ENCODE results near the gene ARMC9. TPM values are rescaled to one million over a fixed set of nuclear protein-coding genes. Genes with fewer than 3 reads are reported as not detected.
"Not testable (repeated sequence)": the region's sequence is repeated elsewhere in the genome, so short reads cannot be mapped to it uniquely, and the experiment has no call there.

Gene ARMC9
- total RNA-seq, 4 donors from 2014 or later = 6.5 to 11.5 (median 9.3) TPM

DNA sequence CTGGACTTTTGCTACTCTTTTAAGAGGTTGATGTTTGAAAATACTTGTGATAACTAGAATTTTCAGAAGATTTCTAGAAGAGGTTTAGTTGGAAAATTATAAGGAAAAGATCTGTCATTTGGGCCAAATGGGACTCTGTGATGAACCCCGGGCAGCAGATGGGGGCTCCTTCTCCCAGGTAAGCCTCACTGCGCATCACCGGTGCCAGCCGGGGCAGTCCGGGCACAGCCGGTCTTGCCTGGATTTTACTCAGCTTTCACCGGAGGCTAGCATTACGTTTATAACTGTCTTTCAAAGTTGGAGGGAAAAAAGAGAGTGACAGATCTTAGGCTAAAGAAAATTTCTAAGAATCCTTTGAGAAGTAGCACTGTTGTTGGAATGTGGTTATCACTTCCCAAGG lies 99.7 kb downstream of the ARMC9 start:
- 94% methylated on average over 8 of the region's 8 CpGs for WGBS
- TF ChIP-seq POLR2A (IDR thresholded peaks at IDR 0.05) (no peak), POLR2AphosphoS5 (IDR thresholded peaks at IDR 0.05) (no peak)
- TF ChIP-seq, protein P1, sequence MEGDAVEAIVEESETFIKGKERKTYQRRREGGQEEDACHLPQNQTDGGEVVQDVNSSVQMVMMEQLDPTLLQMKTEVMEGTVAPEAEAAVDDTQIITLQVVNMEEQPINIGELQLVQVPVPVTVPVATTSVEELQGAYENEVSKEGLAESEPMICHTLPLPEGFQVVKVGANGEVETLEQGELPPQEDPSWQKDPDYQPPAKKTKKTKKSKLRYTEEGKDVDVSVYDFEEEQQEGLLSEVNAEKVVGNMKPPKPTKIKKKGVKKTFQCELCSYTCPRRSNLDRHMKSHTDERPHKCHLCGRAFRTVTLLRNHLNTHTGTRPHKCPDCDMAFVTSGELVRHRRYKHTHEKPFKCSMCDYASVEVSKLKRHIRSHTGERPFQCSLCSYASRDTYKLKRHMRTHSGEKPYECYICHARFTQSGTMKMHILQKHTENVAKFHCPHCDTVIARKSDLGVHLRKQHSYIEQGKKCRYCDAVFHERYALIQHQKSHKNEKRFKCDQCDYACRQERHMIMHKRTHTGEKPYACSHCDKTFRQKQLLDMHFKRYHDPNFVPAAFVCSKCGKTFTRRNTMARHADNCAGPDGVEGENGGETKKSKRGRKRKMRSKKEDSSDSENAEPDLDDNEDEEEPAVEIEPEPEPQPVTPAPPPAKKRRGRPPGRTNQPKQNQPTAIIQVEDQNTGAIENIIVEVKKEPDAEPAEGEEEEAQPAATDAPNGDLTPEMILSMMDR (IDR thresholded peaks at IDR 0.05) = no peak

DNA sequence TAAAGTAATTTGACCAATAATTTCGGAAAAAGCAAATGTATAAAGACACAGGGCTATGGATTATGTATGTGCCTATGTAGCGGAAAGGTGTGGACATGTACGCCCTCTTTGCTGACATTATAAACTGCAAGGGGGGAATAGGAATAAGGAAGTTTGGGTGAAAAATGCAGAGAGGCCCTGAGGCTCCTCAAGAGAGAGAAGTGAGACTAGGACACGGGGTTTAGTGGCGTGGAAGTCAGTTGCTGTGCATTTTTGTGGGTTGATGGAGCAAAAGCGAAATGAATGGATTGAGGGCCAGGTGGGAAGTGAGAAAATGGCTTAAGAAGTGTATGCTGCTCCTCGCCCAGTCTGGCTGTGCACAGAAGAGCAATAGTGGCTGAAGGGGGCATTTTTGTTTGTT lies 100.8 kb downstream of the ARMC9 start:
- Histone ChIP-seq H3K9me3 (no peaks in the 10 kb centered on the region), H3K27me3 (no peaks in the 10 kb centered on the region), H3K4me3 (no peak overlapping the region), H3K4me1 (no peaks in the 10 kb centered on the region), H3K36me3 (peaks cover 2% of the 10 kb centered on the region), H3K27ac (no peak overlapping the region)
- WGBS = 82% methylated on average over 7 of the region's 7 CpGs
- no peak for DNase-seq (ENCODE audit: low spot score in 2 of 2)
- TF ChIP-seq POLR2AphosphoS5 (IDR thresholded peaks at IDR 0.05) (no peak), POLR2A (IDR thresholded peaks at IDR 0.05) (no peak), EP300 (IDR thresholded peaks at IDR 0.05) (no peak)
- TF ChIP-seq, protein P1 (IDR thresholded peaks at IDR 0.05) = no peak

More for the DNA sequence above, 99.7 kb downstream of the ARMC9 start:
- H3K27me3 ChIP-seq = no peaks in the 10 kb centered on the region
- H3K4me3 ChIP-seq = no peak overlapping the region
- H3K36me3 ChIP-seq = peaks cover 5% of the 10 kb centered on the region
- no peaks in the 10 kb centered on the region for H3K4me1 ChIP-seq
- H3K27ac ChIP-seq = no peak overlapping the region
- no peaks in the 10 kb centered on the region for H3K9me3 ChIP-seq
- DNase-seq (ENCODE audit: low spot score in 2 of 2) = no peak

DNA sequence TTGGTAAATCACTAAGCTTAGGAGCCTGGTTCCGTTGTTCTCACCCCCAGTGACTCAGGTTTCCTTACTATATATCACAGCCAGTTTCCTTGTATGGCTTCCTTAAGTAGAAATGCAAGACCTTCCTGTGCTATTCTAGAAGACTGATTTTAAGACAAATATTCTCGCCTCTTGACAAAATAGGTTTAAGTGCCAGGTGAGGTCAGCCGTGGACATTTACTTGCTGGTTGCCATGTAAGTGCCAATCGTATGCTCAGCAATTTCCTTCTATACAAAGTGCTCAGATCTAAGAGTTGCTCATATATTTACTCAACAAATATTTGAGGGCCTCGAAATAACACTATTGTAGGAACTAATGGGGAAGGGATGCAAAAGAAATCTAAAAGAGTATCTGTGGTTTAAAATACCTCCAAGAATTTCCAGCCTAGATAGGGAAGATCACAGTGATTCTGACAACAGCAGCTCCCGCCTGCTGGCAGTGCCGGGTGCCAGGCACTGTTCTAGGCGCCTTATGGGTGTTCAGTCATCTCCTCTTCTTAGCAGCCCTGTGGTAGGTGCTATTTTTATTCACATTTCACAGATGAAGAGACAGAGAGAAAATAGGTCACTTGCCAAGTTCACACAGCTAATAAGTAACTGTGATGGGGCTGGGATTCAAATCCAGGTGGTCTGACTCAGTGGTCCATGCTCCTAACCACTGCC lies 101.7 kb downstream of the ARMC9 start:
- Histone ChIP-seq H3K27ac (no peak overlapping the region), H3K4me1 (no peaks in the 10 kb centered on the region), H3K4me3 (no peak overlapping the region), H3K36me3 (peaks cover 2% of the 10 kb centered on the region), H3K9me3 (no peaks in the 10 kb centered on the region), H3K27me3 (no peaks in the 10 kb centered on the region)
- no peak for DNase-seq (ENCODE audit: low spot score in 2 of 2)
- TF ChIP-seq POLR2A (IDR thresholded peaks at IDR 0.05) (no peak), POLR2AphosphoS5 (IDR thresholded peaks at IDR 0.05) (no peak), EP300 (IDR thresholded peaks at IDR 0.05) (no peak)
- TF ChIP-seq, protein P1 (IDR thresholded peaks at IDR 0.05) = no peak
- 76% methylated on average over 8 of the region's 8 CpGs for WGBS

DNA sequence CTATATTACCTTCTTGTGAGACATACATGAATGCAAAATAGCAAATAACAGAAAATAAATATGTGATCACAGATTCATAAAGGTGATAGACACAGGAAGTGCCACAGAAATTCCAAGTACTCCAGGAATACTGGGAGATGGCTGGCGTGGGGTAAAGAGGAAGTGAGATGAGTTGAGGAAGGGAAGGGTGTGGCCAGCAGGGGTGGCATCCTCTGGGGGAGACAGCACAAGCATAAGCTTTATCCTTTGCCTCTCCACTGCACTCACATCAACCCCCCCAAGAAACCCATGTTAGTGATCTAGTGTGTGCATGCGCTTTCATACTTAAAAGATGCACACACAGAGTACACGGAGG lies 102.3 kb downstream of the ARMC9 start:
- Histone ChIP-seq H3K4me1 (no peaks in the 10 kb centered on the region), H3K27ac (no peak overlapping the region), H3K27me3 (no peaks in the 10 kb centered on the region), H3K4me3 (no peak overlapping the region), H3K36me3 (peaks cover 2% of the 10 kb centered on the region), H3K9me3 (no peaks in the 10 kb centered on the region)
- 85% methylated on average over 3 of the region's 3 CpGs for WGBS
- no peak for DNase-seq (ENCODE audit: low spot score in 2 of 2)
- TF ChIP-seq POLR2AphosphoS5 (IDR thresholded peaks at IDR 0.05) (no peak), POLR2A (IDR thresholded peaks at IDR 0.05) (no peak), EP300 (IDR thresholded peaks at IDR 0.05) (no peak)
- TF ChIP-seq, protein P1 (IDR thresholded peaks at IDR 0.05) = no peak

DNA sequence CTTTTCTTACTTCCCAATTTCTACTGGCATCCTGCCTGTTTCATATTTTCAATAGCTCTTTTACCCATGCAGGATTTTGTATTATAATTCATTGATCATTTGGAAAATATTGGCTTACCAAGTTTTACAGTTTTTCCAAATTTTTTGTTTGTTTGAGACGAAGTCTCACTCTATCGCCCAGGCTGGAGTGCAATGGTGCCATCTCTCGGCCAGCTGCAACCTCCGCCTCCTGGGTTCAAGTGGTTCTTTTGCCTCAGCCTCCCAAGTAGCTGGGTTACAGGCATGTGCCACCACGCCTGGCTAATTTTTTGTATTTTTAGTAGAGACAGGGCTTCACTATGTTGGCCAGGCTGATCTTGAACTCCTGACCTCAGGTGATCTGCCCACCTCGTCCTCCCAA lies 105.8 kb downstream of the ARMC9 start:
- H3K9me3 ChIP-seq; H3K4me1 ChIP-seq; H3K27ac ChIP-seq; H3K36me3 ChIP-seq; DNase-seq (ENCODE audit: low spot score in 2 of 2); H3K27me3 ChIP-seq; H3K4me3 ChIP-seq: not testable (repeated sequence)
- 95% methylated on average over 6 of the region's 6 CpGs for WGBS

DNA sequence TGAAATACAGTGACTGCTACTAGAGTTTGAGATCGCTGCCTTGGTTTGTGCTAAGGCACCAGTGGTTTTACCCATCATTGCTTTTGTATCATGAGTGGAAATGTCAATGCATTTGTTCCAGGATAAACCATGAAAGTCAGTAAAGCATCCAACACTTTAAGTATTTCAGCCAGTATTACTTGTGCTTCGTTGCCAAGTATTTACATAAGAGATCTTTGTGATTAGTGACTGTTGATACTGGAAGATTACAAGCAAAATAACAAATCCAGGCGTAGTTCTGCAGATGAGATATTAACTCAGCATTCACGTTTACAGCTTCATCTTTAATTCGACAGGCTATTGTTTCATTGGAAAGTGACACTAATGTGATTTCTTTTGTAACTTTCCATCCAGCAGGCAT lies 106.8 kb downstream of the ARMC9 start:
- Histone ChIP-seq H3K27ac (no peak overlapping the region), H3K4me3 (no peak overlapping the region), H3K9me3 (no peaks in the 10 kb centered on the region), H3K4me1 (no peaks in the 10 kb centered on the region), H3K27me3 (no peaks in the 10 kb centered on the region), H3K36me3 (peaks cover 2% of the 10 kb centered on the region)
- 64% methylated on average over 5 of the region's 5 CpGs for WGBS
- no peak for TF ChIP-seq EP300 (IDR thresholded peaks at IDR 0.05)
- TF ChIP-seq POLR2A (IDR thresholded peaks at IDR 0.05) = no peak
- no peak for TF ChIP-seq POLR2AphosphoS5 (IDR thresholded peaks at IDR 0.05)
- TF ChIP-seq, protein P1 (IDR thresholded peaks at IDR 0.05) = no peak
- DNase-seq (ENCODE audit: low spot score in 2 of 2) = no peak

Data from suprapubic skin (tissue), 4 donors.